Ishikawa (cell line): ENCODE measurements around the gene MTUS2.

Experiments
- CEBPB ChIP-seq: IDR thresholded peaks from 2 replicates; pipeline ENCODE4 v1.6.1; 2012
- CREB1 ChIP-seq: IDR thresholded peaks from 2 replicates; pipeline ENCODE4 v1.6.1; 2012; ENCODE audit warnings: low read depth
- EGR1 ChIP-seq: IDR thresholded peaks from 2 replicates; pipeline ENCODE4 v1.6.1; 2012
- EP300 ChIP-seq: IDR thresholded peaks from 2 replicates; pipeline ENCODE4 v1.6.1; 2012; ENCODE audit warnings: borderline replicate concordance
- FOXM1 ChIP-seq: IDR thresholded peaks from 2 replicates; pipeline ENCODE4 v1.6.1; 2012; ENCODE audit warnings: low read depth, borderline replicate concordance
- RAD21 ChIP-seq: IDR thresholded peaks from 2 replicates; pipeline ENCODE4 v1.6.1; 2012; ENCODE audit warnings: low read depth
- REST ChIP-seq: IDR thresholded peaks from 2 replicates; pipeline ENCODE4 v1.6.1; 2012; ENCODE audit warnings: low read depth, mild to moderate bottlenecking
- TAF1 ChIP-seq: IDR thresholded peaks from 2 replicates; pipeline ENCODE4 v1.6.1; 2012; ENCODE audit warnings: low read depth, mild to moderate bottlenecking
- TEAD4 ChIP-seq: IDR thresholded peaks from 2 replicates; pipeline ENCODE4 v1.6.1; 2012
- USF1 ChIP-seq: IDR thresholded peaks from 2 replicates; pipeline ENCODE4 v1.6.1; 2012
- ZBTB7A ChIP-seq: IDR thresholded peaks from 2 replicates; pipeline ENCODE4 v1.6.1; 2012; ENCODE audit warnings: low read depth

GRCh38 chr13:29369060-29369743 lies 549.1 kb downstream of the MTUS2 start:
- no peak for TF ChIP-seq USF1
- TF ChIP-seq ZBTB7A, result no peak
- TF ChIP-seq TAF1, result no peak
- peak; percentile 69 for TF ChIP-seq RAD21
- TF ChIP-seq TEAD4, result no peak
- TF ChIP-seq CEBPB, result no peak
- no peak for TF ChIP-seq CREB1
- TF ChIP-seq REST, result no peak
- no peak for TF ChIP-seq EGR1
- no peak for TF ChIP-seq EP300
- no peak for TF ChIP-seq FOXM1
